HepG2 (cell line): ENCODE results near the gene RHBDD1. TPM values are rescaled to one million over a fixed set of nuclear protein-coding genes. Genes with fewer than 3 reads are reported as not detected.

Experiments
- AHDC1 ChIP-seq: sonication (generic); formaldehyde crosslinking; IDR thresholded peaks from 2 replicates; pipeline ENCODE4 v1.5.1; 2020; ENCODE audit warnings: mild to moderate bottlenecking, missing genetic modification reagents, borderline replicate concordance
- FIP1L1 ChIP-seq: fragments of 200-400 bp; formaldehyde crosslinking; IDR thresholded peaks from 2 replicates; pipeline ENCODE4 v1.6.1; 2018; ENCODE audit warnings: low read depth, mild to moderate bottlenecking, low read length, moderate library complexity, borderline replicate concordance; ENCODE audit not compliant: insufficient read depth
- GATA4 ChIP-seq: sonication (generic); IDR thresholded peaks from 2 replicates; pipeline ENCODE4 v1.6.1; 2016; ENCODE audit warnings: antibody characterized with exemption, low read depth, borderline replicate concordance
- GMEB1 ChIP-seq: sonication (generic); formaldehyde crosslinking; IDR thresholded peaks from 2 replicates; pipeline ENCODE4 v1.5.1; 2020; ENCODE audit warnings: missing genetic modification reagents, mild to moderate bottlenecking, borderline replicate concordance
- IRX3 ChIP-seq: sonication (generic); formaldehyde crosslinking; IDR thresholded peaks from 2 replicates; pipeline ENCODE4 v1.8.1; 2023; ENCODE audit warnings: mild to moderate bottlenecking, low read depth, missing genetic modification reagents, borderline replicate concordance
- PCBP1 ChIP-seq: fragments of 200-400 bp; formaldehyde crosslinking; IDR thresholded peaks from 2 replicates; pipeline ENCODE4 v1.6.1; 2017; ENCODE audit warnings: mild to moderate bottlenecking, low read depth, low read length, borderline replicate concordance
- PRMT3 ChIP-seq: sonication (generic); formaldehyde crosslinking; IDR thresholded peaks from 2 replicates; pipeline ENCODE4 v1.8.1; 2022; ENCODE audit warnings: low read depth, mild to moderate bottlenecking, moderate library complexity, missing genetic modification reagents, borderline replicate concordance
- SRSF1 ChIP-seq: fragments of 200-400 bp; formaldehyde crosslinking; optimal IDR thresholded peaks from 2 replicates; pipeline ENCODE3; 2017; ENCODE audit warnings: mild to moderate bottlenecking, low read depth, low read length, moderate library complexity
- WIZ ChIP-seq: sonication (generic); formaldehyde crosslinking; IDR thresholded peaks from 2 replicates; pipeline ENCODE4 v1.5.1; 2020; ENCODE audit warnings: mild to moderate bottlenecking, missing genetic modification reagents
- ZNF317 ChIP-seq: sonication (generic); formaldehyde crosslinking; IDR thresholded peaks from 2 replicates; pipeline ENCODE4 v1.5.0; 2020; ENCODE audit warnings: mild to moderate bottlenecking, missing genetic modification reagents
- polyA plus RNA-seq, 8 experiments: library from polyadenylated mRNA; depleted of rRNA in 3 of 8; stranded (reverse) in 7 of 8; unstranded in 1 of 8; fragments of >200 nt; fragmentation: Illumina TruSeq in 4 of 8; extraction: Trizol in 4 of 8; gene quantifications; 2 replicates each; pipeline versions ENCODE4 v1.2.1 to v1.2.3, GENCODE V29; 2011 to 2016; ENCODE audit warnings: low read depth in 4 of 8, missing spikeins in 1 of 8, mixed read lengths in 1 of 8; ENCODE audit not compliant: insufficient read depth in 1 of 8
- total RNA-seq, 5 experiments: library from RNA; depleted of rRNA; stranded (reverse); fragments of >200 nt; fragmentation: Illumina TruSeq; extraction: Trizol; gene quantifications; 2 replicates each; pipeline ENCODE4 v1.2.3, GENCODE V29; 2016; ENCODE audit warnings: low read depth in 1 of 5
- TF ChIP-seq, protein P1 (sequence below): sonication (generic); formaldehyde crosslinking; IDR thresholded peaks from 2 replicates; pipeline ENCODE4 v1.4.0; 2020; ENCODE audit warnings: missing genetic modification reagents, borderline replicate concordance

The RHBDD1 gene
- total and polyA plus RNA-seq, 2 of the 13 experiments (the other 11 are each of a cell fraction or from before 2014, with no cell fraction given): 8.2 to 9.5 TPM

GRCh38 chr2:226909126-226909525 lies 73.3 kb downstream of the RHBDD1 start (continued):
- TF ChIP-seq AHDC1 (no peak), FIP1L1 (no peak), GATA4 (no peak), WIZ (CRISPR knock-in tag) (no peak), PCBP1 (no peak), ZNF317 (CRISPR knock-in tag) (no peak), GMEB1 (CRISPR knock-in tag) (no peak), IRX3 (no peak), SRSF1 (no peak), PRMT3 (CRISPR knock-in tag) (no peak)
- TF ChIP-seq, protein P1, sequence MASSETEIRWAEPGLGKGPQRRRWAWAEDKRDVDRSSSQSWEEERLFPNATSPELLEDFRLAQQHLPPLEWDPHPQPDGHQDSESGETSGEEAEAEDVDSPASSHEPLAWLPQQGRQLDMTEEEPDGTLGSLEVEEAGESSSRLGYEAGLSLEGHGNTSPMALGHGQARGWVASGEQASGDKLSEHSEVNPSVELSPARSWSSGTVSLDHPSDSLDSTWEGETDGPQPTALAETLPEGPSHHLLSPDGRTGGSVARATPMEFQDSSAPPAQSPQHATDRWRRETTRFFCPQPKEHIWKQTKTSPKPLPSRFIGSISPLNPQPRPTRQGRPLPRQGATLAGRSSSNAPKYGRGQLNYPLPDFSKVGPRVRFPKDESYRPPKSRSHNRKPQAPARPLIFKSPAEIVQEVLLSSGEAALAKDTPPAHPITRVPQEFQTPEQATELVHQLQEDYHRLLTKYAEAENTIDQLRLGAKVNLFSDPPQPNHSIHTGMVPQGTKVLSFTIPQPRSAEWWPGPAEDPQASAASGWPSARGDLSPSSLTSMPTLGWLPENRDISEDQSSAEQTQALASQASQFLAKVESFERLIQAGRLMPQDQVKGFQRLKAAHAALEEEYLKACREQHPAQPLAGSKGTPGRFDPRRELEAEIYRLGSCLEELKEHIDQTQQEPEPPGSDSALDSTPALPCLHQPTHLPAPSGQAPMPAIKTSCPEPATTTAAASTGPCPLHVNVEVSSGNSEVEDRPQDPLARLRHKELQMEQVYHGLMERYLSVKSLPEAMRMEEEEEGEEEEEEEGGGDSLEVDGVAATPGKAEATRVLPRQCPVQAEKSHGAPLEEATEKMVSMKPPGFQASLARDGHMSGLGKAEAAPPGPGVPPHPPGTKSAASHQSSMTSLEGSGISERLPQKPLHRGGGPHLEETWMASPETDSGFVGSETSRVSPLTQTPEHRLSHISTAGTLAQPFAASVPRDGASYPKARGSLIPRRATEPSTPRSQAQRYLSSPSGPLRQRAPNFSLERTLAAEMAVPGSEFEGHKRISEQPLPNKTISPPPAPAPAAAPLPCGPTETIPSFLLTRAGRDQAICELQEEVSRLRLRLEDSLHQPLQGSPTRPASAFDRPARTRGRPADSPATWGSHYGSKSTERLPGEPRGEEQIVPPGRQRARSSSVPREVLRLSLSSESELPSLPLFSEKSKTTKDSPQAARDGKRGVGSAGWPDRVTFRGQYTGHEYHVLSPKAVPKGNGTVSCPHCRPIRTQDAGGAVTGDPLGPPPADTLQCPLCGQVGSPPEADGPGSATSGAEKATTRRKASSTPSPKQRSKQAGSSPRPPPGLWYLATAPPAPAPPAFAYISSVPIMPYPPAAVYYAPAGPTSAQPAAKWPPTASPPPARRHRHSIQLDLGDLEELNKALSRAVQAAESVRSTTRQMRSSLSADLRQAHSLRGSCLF (CRISPR knock-in tag): no peak
